Stomach smooth muscle (tissue), 2 donors: ENCODE data around the gene ST6GALNAC1.

ENCODE experiments used
- H3K27ac ChIP-seq: one replicate; pipeline ENCODE4 v1.7.0; 2013; ENCODE audit warnings: mild to moderate bottlenecking, low read length, inconsistent platforms
- H3K27me3 ChIP-seq, 2 donors: one replicate each; pipeline ENCODE4 v1.7.0; 2013; ENCODE audit warnings: low read length in 2 of 2; ENCODE audit not compliant: insufficient read depth in 2 of 2, control insufficient read depth in 1 of 2
- H3K36me3 ChIP-seq, 2 donors: one replicate each; pipeline ENCODE4 v1.7.0; 2013; ENCODE audit warnings: low read length in 2 of 2; ENCODE audit not compliant: control insufficient read depth in 2 of 2, insufficient read depth in 2 of 2
- H3K4me1 ChIP-seq: one replicate; pipeline ENCODE4 v1.7.0; 2013; ENCODE audit warnings: low read length; ENCODE audit not compliant: control insufficient read depth, insufficient read depth
- H3K4me3 ChIP-seq, 2 donors: one replicate each; pipeline ENCODE4 v1.7.0; 2013; ENCODE audit warnings: low read length in 2 of 2
- H3K9ac ChIP-seq, 2 donors: one replicate each; pipeline ENCODE4 v1.7.0; 2013; ENCODE audit warnings: low read length in 2 of 2, mild to moderate bottlenecking in 1 of 2
- H3K9me3 ChIP-seq, 2 donors: one replicate each; pipeline ENCODE4 v1.7.0; 2013; ENCODE audit warnings: low read length in 2 of 2; ENCODE audit not compliant: control insufficient read depth in 2 of 2
- donor health status: healthy.
- donor health status: Pancreatic carcinoma.

Gene ST6GALNAC1

DNA sequence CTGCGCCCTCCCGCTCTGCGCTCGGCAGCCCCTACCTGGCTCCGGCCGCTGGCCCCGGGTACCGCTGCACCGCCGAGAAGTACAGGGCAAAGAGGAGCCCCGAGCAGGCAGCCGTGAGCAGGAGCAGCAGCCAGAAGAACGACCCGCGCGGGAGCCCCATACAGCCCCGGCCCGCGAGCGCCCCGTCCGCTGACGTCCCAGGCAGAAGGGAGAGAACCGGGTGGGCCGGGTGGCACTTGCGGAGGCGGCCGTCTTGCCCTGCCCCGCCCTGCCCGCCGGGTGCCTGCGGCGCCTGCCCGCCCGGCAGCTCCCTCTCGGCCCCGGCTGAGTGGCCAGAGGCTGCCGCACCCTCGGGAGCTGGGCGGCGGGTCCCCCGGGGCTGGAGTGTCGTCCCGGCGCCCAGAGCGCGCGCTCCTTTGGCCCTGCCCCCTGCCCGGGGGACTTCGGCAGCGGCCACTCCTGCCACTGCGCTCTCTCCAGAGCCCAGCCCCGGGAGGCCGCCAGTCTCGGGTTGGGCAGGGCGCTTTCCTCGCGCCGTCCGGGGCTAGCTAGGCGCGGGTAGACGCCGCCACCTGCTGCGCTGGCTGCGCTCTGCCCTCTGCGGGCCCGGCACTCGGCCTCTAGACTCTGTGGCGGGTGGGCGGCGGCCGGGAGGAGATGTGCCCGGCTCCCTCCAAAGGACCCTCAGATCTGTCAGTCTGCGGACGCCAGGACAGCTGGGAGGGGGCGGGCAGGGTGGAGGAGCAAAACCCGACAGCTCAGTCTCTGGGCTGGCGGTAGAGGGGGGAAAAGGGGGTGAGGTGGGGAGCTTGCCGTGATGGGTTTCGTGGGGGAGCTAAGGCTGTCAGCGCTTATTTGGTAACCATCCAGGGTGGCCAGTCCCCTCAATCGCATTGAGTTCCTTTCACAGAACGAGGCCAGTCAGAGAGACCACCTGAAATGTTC, 57.6 kb downstream of the ST6GALNAC1 start, which contains the start of gene ST6GALNAC2:
Gene ST6GALNAC2, minus strand, starts transcription at position 212 of the 945 bp plus-strand sequence. Its CDS starts 52 bp downstream, at position 160.
- peaks cover 22 to 36% of the 10 kb centered on the region in 2 donors for H3K27me3 ChIP-seq

DNA sequence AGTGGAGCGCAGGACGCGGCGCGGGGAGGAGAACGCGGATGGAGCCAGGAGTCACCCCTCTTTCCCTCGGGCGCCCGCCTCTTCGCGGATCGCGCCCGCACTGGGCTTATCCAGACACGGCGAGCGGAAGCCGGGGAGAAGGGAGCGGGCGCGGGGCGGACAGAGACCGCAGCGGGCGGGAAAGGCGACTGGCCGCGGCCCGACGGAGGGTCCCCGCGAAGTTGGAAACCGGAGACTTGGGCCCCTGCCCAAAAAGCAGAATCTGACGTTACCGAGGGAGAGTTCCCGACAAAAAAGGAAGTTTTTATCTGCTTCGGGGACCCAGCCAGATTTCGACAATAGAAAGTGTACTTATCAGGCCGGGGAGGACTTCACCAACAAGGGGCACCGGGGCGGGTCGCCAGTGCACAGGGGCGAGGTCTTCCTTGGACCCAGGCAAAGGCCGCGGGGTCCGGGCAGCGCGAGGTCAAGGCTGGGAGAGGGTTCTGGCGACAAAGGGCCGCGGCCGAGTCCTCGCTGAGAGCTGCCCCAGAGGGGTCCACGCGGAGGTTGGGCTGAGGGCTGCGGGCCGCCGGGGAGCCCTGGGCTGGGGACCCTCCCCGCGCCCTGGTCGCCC, 58.4 kb downstream of the ST6GALNAC1 start:
- Histone ChIP-seq H3K4me1 (peaks cover 19% of the 10 kb centered on the region), H3K4me3 (peak overlapping the region; percentile 67 to 71), H3K9me3 (no peaks in the 10 kb centered on the region), H3K36me3 (no peaks in the 10 kb centered on the region), H3K27me3 (peaks cover 22 to 36% of the 10 kb centered on the region in 2 donors), H3K9ac (peak overlapping the region; percentile 21 to 42), H3K27ac (no peak overlapping the region)

More for the DNA sequence above, 57.6 kb downstream of the ST6GALNAC1 start, which contains the start of gene ST6GALNAC2:
- Histone ChIP-seq H3K36me3 (no peaks in the 10 kb centered on the region), H3K27ac (no peak within 1 kb of the TSS), H3K4me3 (peak within 1 kb of the TSS; percentile 67 to 71), H3K9ac (peak within 1 kb of the TSS; percentile 21 to 42), H3K4me1 (peaks cover 19% of the 10 kb centered on the region), H3K9me3 (no peaks in the 10 kb centered on the region)

DNA sequence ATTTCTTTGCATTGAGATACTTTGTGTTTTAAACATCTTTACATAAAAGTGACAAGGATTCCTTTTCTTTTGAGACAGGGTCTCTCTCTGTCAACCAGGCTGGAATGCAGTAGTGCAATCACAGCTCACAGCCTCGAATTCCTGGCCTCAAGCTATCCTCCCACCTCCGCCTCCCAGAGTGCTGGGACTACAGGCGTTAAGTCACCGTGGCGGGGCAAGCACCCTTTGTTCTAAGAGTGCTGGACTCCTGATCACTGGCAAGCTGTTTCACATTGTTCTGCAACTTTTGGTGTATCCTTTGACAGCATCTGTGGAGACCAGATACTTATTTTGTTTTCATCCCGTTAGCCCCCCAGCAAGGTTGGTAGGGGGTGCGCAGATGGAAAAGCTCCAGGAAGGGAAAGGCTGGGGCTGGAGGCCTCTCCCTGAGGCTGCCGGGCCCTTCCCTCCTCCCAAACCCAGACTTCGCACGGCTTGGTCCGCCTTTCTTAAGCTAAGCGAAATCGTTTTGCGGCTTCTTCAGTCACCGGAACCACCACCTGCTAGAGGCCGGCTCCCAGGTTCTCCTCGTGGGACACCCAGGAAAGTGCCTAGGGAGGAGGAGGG, 59.0 kb downstream of the ST6GALNAC1 start:
- Histone ChIP-seq H3K9ac (no peak overlapping the region), H3K4me3 (peak overlapping the region; percentile 67 to 71), H3K9me3 (no peaks in the 10 kb centered on the region), H3K36me3 (no peaks in the 10 kb centered on the region), H3K27ac (no peak overlapping the region), H3K4me1 (peaks cover 19% of the 10 kb centered on the region), H3K27me3 (peaks cover 22 to 36% of the 10 kb centered on the region in 2 donors)

- H3K9me3 ChIP-seq, result no peaks in the 10 kb centered on the region
- peaks cover 19% of the 10 kb centered on the region for H3K4me1 ChIP-seq
- peaks cover 15 to 29% of the 10 kb centered on the region in 2 donors for H3K27me3 ChIP-seq
- H3K9ac ChIP-seq, result no peak overlapping the region
- H3K27ac ChIP-seq, result no peak overlapping the region
- H3K36me3 ChIP-seq, result no peaks in the 10 kb centered on the region
- no peak overlapping the region for H3K4me3 ChIP-seq
Observed at GRCh38 chr17:76582660-76583059, 60.9 kb downstream of the ST6GALNAC1 start.

DNA sequence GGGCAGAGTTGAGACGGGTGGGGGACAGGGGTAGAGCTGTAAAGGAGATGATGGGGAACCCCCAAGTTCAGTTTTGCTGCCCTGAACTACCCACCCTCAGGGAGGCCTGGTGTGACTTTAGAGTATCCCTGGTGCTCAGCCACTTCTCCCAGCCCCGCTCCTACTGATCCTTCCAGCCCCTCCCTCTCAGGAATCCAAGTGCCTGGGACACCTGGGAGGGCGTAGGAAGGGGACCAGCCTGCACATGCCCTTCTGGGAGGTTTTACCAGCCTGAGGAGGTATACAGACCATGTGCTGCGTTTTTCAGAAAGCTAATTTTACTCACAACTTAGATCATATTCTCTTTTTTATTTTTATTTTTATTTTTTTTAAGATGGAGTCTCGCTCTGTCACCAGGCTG, 62.0 kb downstream of the ST6GALNAC1 start:
- no peak overlapping the region for H3K4me3 ChIP-seq
- peaks cover 7 to 22% of the 10 kb centered on the region in 2 donors for H3K27me3 ChIP-seq
- H3K36me3 ChIP-seq, result no peaks in the 10 kb centered on the region
- H3K4me1 ChIP-seq, result peaks cover 19% of the 10 kb centered on the region
- no peak overlapping the region for H3K27ac ChIP-seq
- no peak overlapping the region for H3K9ac ChIP-seq
- no peaks in the 10 kb centered on the region for H3K9me3 ChIP-seq

GRCh38 chr17:76579281-76579680, 64.3 kb downstream of the ST6GALNAC1 start:
- Histone ChIP-seq H3K9me3 (no peaks in the 10 kb centered on the region), H3K4me1 (peaks cover 3% of the 10 kb centered on the region), H3K27me3 (peaks cover 0 to 1% of the 10 kb centered on the region in 2 donors), H3K4me3 (no peak overlapping the region), H3K9ac (no peak overlapping the region), H3K27ac (no peak overlapping the region), H3K36me3 (no peaks in the 10 kb centered on the region)

GRCh38 chr17:76578376-76578775, 65.2 kb downstream of the ST6GALNAC1 start:
- H3K9me3 ChIP-seq, result no peaks in the 10 kb centered on the region
- H3K4me1 ChIP-seq, result peaks cover 3% of the 10 kb centered on the region
- no peaks in the 10 kb centered on the region for H3K27me3 ChIP-seq
- no peak overlapping the region for H3K9ac ChIP-seq
- no peaks in the 10 kb centered on the region for H3K36me3 ChIP-seq
- no peak overlapping the region for H3K27ac ChIP-seq
- no peak overlapping the region for H3K4me3 ChIP-seq

- H3K4me1 ChIP-seq, result peaks cover 3% of the 10 kb centered on the region
- no peaks in the 10 kb centered on the region for H3K9me3 ChIP-seq
- H3K27ac ChIP-seq, result no peak overlapping the region
- H3K36me3 ChIP-seq, result no peaks in the 10 kb centered on the region
- H3K4me3 ChIP-seq, result no peak overlapping the region
- H3K9ac ChIP-seq, result no peak overlapping the region
- no peaks in the 10 kb centered on the region for H3K27me3 ChIP-seq
Observed at GRCh38 chr17:76577876-76578275, 65.7 kb downstream of the ST6GALNAC1 start.

DNA sequence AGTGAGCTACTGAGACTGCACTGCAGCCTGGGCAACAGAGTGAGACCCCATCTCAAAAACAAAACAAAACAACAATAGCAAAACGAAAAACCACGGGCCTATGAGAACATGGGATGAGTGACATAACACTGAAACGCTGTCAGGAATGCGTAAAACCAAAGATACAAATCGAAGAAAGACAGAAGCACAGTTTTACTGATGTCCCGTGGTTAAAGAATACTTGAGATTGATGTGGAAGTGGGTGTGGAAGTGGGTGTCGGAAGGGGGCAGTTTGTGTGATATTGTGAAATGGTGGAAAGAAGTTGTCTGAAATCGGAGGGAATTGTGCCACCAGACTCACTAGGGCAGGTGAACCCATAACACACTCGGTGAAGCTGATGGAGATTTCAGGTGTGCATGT, 67.4 kb downstream of the ST6GALNAC1 start:
- no peaks in the 10 kb centered on the region for H3K36me3 ChIP-seq
- H3K9ac ChIP-seq, result no peak overlapping the region
- H3K4me3 ChIP-seq, result no peak overlapping the region
- no peaks in the 10 kb centered on the region for H3K9me3 ChIP-seq
- peaks cover 3% of the 10 kb centered on the region for H3K4me1 ChIP-seq
- H3K27me3 ChIP-seq, result no peaks in the 10 kb centered on the region
- no peak overlapping the region for H3K27ac ChIP-seq

DNA sequence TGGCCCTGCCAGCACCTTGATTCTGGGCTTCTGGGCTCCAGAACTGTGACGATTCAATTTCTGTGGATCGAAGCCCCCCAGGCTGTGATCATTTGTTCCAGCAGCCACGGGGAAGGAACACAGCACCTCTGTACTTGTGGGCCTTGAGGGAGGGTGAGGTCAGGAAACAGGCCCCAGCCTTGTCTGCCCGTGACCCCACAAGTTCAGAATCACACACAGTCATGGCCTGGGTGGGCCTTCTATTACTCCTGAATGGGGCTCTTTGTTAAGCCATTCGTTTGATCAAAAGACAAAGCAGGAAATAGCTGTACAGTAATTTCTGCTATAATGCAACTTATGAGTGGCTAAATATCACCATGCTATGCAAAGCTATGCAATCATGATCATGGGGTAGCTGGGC, 68.0 kb downstream of the ST6GALNAC1 start:
- H3K9ac ChIP-seq, result no peak overlapping the region
- no peaks in the 10 kb centered on the region for H3K27me3 ChIP-seq
- H3K4me1 ChIP-seq, result peaks cover 5% of the 10 kb centered on the region
- no peak overlapping the region for H3K27ac ChIP-seq
- no peak overlapping the region for H3K4me3 ChIP-seq
- no peaks in the 10 kb centered on the region for H3K36me3 ChIP-seq
- no peaks in the 10 kb centered on the region for H3K9me3 ChIP-seq
